Mucosa of descending colon (tissue), 3 donors: ENCODE data around the gene IFT27. TPM values are rescaled to one million over a fixed set of nuclear protein-coding genes. Genes with fewer than 3 reads are reported as not detected.

ENCODE experiments used
- ATAC-seq: fragments of 200-7000 bp; cut with Tn5 transposase; one replicate; pipeline ENCODE4 v1.9.1; 2020; ENCODE audit warnings: mild to moderate bottlenecking, moderate library complexity
- DNase-seq, 3 donors: peaks; one replicate each; pipeline ENCODE4 v3.0.0-alpha.2; 2020
- H3K36me3 ChIP-seq: fragments of 200-600 bp; one replicate; pipeline ENCODE4 v1.8.0; 2021; ENCODE audit warnings: low read depth, mild to moderate bottlenecking
- H3K4me1 ChIP-seq: fragments of 200-600 bp; one replicate; pipeline ENCODE4 v1.8.0; 2021; ENCODE audit warnings: low read depth, mild to moderate bottlenecking
- H3K4me3 ChIP-seq: fragments of 200-600 bp; one replicate; pipeline ENCODE4 v1.8.0; 2021; ENCODE audit warnings: mild to moderate bottlenecking
- H3K9me3 ChIP-seq: fragments of 200-600 bp; one replicate; pipeline ENCODE4 v1.8.0; 2021; ENCODE audit warnings: mild to moderate bottlenecking
- intact Hi-C, 2 donors: fragments of 100-400 bp; cut with DNase I in 1 of 2; cut with micrococcal nuclease in 1 of 2; formaldehyde crosslinking; loops; one replicate each; pipeline versions ENCODE4 v1.11.0 to v1.11.1; 2022; cut with DNase I, micrococcal nuclease
- total RNA-seq, 3 donors: library from RNA; stranded (reverse); fragmentation: NEBNext Ultra II Directional in 2 of 3; extraction: Animal tissue kit (Norgen Biotek cat#: 25700) in 2 of 3; gene quantifications; one replicate each; pipeline versions ENCODE4 v1.2.1 to v1.2.4, GENCODE V29; 2021 to 2023
- TF ChIP-seq, protein P1 (sequence below): fragments of 200-600 bp; IDR thresholded peaks from one replicate; pipeline ENCODE4 v1.8.0; 2022; ENCODE audit warnings: antibody characterized with exemption, mild to moderate bottlenecking
- donor health status: DM: no; HTN: no; CAD: no; lungs with moderate emphysema.
- donor health status: DM: no; HTN: no; CAD: no.
- donor health status: DM: no; HTN: yes; CAD: no.

Gene IFT27
- total RNA-seq, 3 donors from 2014 or later, result 29.0 to 37.2 (median 29.7) TPM

GRCh38 chr22:36714110-36714509 is 61.8 kb downstream of the IFT27 start:
- H3K9me3 ChIP-seq, result no peaks in the 10 kb centered on the region

DNA sequence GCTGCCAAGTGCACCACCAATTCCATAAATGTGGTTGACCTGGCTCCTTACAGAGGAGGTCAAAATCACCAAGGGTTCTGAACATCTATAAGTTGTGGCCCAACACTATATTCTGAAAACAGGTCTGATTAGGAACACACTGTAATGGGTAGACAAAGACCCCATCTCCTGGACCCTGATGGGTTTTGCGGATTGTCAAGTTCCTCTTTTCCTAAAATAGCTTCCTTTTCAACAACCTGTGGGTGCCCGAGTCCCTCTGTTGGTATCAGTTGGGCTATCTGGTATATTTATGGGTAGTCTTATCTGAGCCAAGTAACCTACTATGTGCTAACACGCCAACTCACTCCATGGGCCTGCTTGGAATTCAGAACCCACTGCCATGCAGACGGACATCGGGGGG is 62.5 kb downstream of the IFT27 start:
- Histone ChIP-seq H3K4me1 (no peaks in the 10 kb centered on the region), H3K36me3 (no peaks in the 10 kb centered on the region), H3K9me3 (no peaks in the 10 kb centered on the region), H3K4me3 (no peak overlapping the region)
- DNase-seq (no peak), ATAC-seq (no peak)
- intact Hi-C loops, result no loop called here
- TF ChIP-seq, protein P1, sequence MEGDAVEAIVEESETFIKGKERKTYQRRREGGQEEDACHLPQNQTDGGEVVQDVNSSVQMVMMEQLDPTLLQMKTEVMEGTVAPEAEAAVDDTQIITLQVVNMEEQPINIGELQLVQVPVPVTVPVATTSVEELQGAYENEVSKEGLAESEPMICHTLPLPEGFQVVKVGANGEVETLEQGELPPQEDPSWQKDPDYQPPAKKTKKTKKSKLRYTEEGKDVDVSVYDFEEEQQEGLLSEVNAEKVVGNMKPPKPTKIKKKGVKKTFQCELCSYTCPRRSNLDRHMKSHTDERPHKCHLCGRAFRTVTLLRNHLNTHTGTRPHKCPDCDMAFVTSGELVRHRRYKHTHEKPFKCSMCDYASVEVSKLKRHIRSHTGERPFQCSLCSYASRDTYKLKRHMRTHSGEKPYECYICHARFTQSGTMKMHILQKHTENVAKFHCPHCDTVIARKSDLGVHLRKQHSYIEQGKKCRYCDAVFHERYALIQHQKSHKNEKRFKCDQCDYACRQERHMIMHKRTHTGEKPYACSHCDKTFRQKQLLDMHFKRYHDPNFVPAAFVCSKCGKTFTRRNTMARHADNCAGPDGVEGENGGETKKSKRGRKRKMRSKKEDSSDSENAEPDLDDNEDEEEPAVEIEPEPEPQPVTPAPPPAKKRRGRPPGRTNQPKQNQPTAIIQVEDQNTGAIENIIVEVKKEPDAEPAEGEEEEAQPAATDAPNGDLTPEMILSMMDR, result no peak

More at GRCh38 chr22:36714110-36714509, 61.8 kb downstream of the IFT27 start:
- ATAC-seq, result no peak
- intact Hi-C loops, result no loop called here
- no peaks in the 10 kb centered on the region for H3K36me3 ChIP-seq
- H3K4me3 ChIP-seq, result no peak overlapping the region
- TF ChIP-seq, protein P1, result no peak
- no peak for DNase-seq
- H3K4me1 ChIP-seq, result no peaks in the 10 kb centered on the region

Other genes with a start within 250 kb of the IFT27 start
- 100 to 1,000 TPM; 135 to 145 (median 142) TPM for gene EIF3D, start 247.0 kb downstream of the IFT27 start, total RNA-seq
- not detected for gene CACNG2, start 72.4 kb downstream of the IFT27 start, total RNA-seq
- gene PVALB, start 40.9 kb upstream of the IFT27 start, total RNA-seq, result not detected
- gene NCF4, start 84.9 kb upstream of the IFT27 start, total RNA-seq, result 10 to 100 TPM in 2 of 3 donors, 1 to 10 TPM in 1; 6.3 to 15.2 (median 14.8) TPM
- gene CSF2RB, start 137.5 kb upstream of the IFT27 start, total RNA-seq, result 1 to 10 TPM; 4.1 to 8.1 (median 5.3) TPM
- gene TST, start 243.3 kb upstream of the IFT27 start, total RNA-seq, result 100 to 1,000 TPM; 170 to 494 (median 337) TPM
- gene MPST, start 243.6 kb upstream of the IFT27 start, total RNA-seq, result 100 to 1,000 TPM; 135 to 224 (median 186) TPM